Lung (tissue), 12 donors: ENCODE data around the gene ZNF121. TPM values are rescaled to one million over a fixed set of nuclear protein-coding genes. Genes with fewer than 3 reads are reported as not detected.

Source experiments
- ATAC-seq: fragments of 200-7000 bp; cut with Tn5 transposase; one replicate; pipeline ENCODE4 v1.9.1; 2020; ENCODE audit warnings: moderate number of reproducible peaks; ENCODE audit not compliant: insufficient read depth, low FRiP score
- DNase-seq, 3 donors: peaks; one replicate each; pipeline ENCODE4 v3.0.0-alpha.2; 2013 to 2017
- H3K27ac ChIP-seq, 2 donors: one replicate each; pipeline ENCODE4 v1.5.1; 2013; ENCODE audit warnings: mild to moderate bottlenecking in 2 of 2, moderate library complexity in 2 of 2, control low read depth in 1 of 2, inconsistent platforms in 1 of 2, low read depth in 1 of 2, low read length in 1 of 2
- H3K27me3 ChIP-seq, 3 donors: one replicate each; pipeline ENCODE4 v1.5.1; 2013; ENCODE audit warnings: low read length in 2 of 3; ENCODE audit not compliant: control insufficient read depth in 3 of 3, insufficient read depth in 3 of 3
- H3K36me3 ChIP-seq, 4 donors: one replicate each; pipeline ENCODE4 v1.5.1; 2013; ENCODE audit warnings: low read length in 4 of 4, mild to moderate bottlenecking in 1 of 4, moderate library complexity in 1 of 4; ENCODE audit not compliant: control insufficient read depth in 4 of 4, insufficient read depth in 4 of 4
- H3K4me1 ChIP-seq, 5 donors: one replicate each; pipeline ENCODE4 v1.5.1; 2013; ENCODE audit warnings: low read length in 5 of 5, mild to moderate bottlenecking in 2 of 5, moderate library complexity in 1 of 5; ENCODE audit not compliant: control insufficient read depth in 5 of 5, insufficient read depth in 5 of 5
- H3K4me3 ChIP-seq: one replicate; pipeline ENCODE4 v1.5.1; 2013; ENCODE audit warnings: mild to moderate bottlenecking, control low read depth, moderate library complexity
- H3K9ac ChIP-seq, 2 donors: one replicate each; pipeline ENCODE4 v1.5.1; 2013; ENCODE audit warnings: low read length in 2 of 2, control low read depth in 1 of 2; ENCODE audit not compliant: insufficient read depth in 1 of 2
- H3K9me3 ChIP-seq, 4 donors: one replicate each; pipeline ENCODE4 v1.5.1; 2013; ENCODE audit warnings: low read length in 3 of 4, mild to moderate bottlenecking in 1 of 4, moderate library complexity in 1 of 4; ENCODE audit not compliant: control insufficient read depth in 4 of 4, insufficient read depth in 3 of 4
- WGBS, 2 donors: extraction: QIAGEN DNeasy Blood & Tissue Kit; methylation state at CpG; one replicate each; pipeline ENCODE4 v1.1.7; 2013; 5-methylcytosine and 5-hydroxymethylcytosine counted together
- polyA plus RNA-seq, 2 donors: library from polyadenylated mRNA; stranded (reverse); fragments of 200-250 nt; gene quantifications; one replicate each; pipeline ENCODE4 v1.2.1, GENCODE V29; 2013
- total RNA-seq, 2 donors: library from RNA; depleted of rRNA in 1 of 2; stranded (reverse); fragments of >200 nt in 1 of 2; gene quantifications; one replicate each; pipeline ENCODE4 v1.2.1, GENCODE V29; 2014 to 2021
- TF ChIP-seq, protein P1 (sequence below): IDR thresholded peaks from 2 replicates; pipeline ENCODE4 v1.5.1; 2012; ENCODE audit warnings: mild to moderate bottlenecking; ENCODE audit errors: control extremely low read depth, extremely low read depth
- donor health status: control.
- donor health status: control.
- donor health status: Bipolar disorder and iron deficiency.
- donor health status: healthy.
- donor health status: DM: yes; HTN: yes; CAD: no.

Gene ZNF121
- total and polyA plus RNA-seq, 4 donors: 4.7 to 49.3 (median 17.6) TPM

DNA sequence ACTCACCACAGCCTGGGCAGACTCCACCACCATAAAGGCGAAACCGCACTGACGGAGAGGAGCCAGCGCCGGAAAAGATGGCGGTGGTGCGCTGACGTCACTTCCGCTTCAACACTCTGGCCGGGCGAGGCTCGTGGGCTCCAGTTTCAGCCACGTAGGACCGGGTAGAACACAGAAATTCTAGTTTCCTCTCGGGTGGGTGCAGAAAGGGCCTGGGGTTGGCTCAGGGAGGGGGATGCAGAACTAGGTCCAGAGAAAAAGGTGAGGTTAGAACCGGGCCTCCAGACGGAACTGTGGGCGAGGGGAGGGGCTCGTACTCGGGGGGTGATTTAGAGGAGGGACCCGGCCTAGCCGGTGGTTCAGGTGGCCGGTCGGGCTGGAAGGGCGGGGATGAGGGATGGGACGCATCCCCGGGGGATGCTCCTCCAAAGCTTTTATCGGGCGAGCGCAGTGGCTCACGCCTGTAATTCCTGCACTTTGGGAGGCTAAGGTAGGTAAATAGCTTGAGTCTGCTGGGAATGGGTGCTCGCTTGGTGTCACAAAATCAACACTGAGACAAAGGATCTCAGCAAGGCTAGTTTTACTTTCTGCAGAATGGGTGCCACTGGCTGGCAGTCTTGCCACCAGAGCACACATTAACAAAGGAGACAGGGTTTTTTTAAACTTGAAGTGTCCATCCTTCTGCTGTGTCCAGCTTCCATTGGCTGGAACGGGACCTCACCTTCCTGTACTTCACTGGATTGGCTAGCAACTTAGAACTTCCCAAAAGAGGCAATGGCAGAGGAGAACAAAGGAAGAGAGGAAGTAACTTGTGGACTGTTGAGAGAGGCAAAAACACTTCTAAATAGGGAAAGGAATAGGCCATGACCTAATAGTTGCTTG lies 37.1 kb upstream of the ZNF121 start, which contains the start of gene ZNF561:
Gene ZNF561 (minus strand): TSS at position 77 of the 882 bp plus-strand sequence. CDS start 1,776 bp downstream, outside the sequence.
- H3K27ac ChIP-seq: peak within 1 kb of the TSS; percentile 63 to 97
- H3K36me3 ChIP-seq: peaks cover 21 to 31% (median 22%) of the 10 kb centered on the region in 4 donors
- H3K4me3 ChIP-seq: peak within 1 kb of the TSS; percentile 57
- WGBS, 2 donors: 1% methylated on average over 33 of the region's 33 CpGs
- TF ChIP-seq, protein P1, sequence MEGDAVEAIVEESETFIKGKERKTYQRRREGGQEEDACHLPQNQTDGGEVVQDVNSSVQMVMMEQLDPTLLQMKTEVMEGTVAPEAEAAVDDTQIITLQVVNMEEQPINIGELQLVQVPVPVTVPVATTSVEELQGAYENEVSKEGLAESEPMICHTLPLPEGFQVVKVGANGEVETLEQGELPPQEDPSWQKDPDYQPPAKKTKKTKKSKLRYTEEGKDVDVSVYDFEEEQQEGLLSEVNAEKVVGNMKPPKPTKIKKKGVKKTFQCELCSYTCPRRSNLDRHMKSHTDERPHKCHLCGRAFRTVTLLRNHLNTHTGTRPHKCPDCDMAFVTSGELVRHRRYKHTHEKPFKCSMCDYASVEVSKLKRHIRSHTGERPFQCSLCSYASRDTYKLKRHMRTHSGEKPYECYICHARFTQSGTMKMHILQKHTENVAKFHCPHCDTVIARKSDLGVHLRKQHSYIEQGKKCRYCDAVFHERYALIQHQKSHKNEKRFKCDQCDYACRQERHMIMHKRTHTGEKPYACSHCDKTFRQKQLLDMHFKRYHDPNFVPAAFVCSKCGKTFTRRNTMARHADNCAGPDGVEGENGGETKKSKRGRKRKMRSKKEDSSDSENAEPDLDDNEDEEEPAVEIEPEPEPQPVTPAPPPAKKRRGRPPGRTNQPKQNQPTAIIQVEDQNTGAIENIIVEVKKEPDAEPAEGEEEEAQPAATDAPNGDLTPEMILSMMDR: no peak
- peak; percentile 84 for ATAC-seq
- peaks cover 0 to 10% (median 2%) of the 10 kb centered on the region in 4 donors for H3K9me3 ChIP-seq
- peak; percentile 90 to 95 (median 93) for DNase-seq
- H3K9ac ChIP-seq: peak within 1 kb of the TSS; percentile 95 to 97
- peaks cover 0 to 17% (median 3%) of the 10 kb centered on the region in 5 donors for H3K4me1 ChIP-seq
- no peaks in the 10 kb centered on the region for H3K27me3 ChIP-seq

DNA sequence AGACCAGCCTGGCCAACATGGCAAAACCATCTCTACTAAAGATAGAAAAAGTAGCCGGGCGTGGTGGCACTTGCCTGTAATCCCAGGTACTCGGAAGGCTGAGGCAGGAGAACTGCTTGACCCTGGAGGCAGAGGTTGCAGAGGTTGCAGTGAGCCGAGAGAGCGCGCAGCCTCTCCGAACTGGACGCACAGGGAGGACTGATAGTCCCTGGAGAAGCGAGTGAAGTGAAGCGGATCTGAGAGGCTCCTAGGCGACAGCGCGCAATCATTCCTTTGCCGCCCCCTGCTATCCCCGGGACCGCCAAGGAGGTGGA lies 36.5 kb upstream of the ZNF121 start:
- 0% methylated on average over 16 of the region's 16 CpGs for WGBS, 2 donors
- peak overlapping the region; percentile 63 to 97 for H3K27ac ChIP-seq
- ATAC-seq: peak; percentile 27

DNA sequence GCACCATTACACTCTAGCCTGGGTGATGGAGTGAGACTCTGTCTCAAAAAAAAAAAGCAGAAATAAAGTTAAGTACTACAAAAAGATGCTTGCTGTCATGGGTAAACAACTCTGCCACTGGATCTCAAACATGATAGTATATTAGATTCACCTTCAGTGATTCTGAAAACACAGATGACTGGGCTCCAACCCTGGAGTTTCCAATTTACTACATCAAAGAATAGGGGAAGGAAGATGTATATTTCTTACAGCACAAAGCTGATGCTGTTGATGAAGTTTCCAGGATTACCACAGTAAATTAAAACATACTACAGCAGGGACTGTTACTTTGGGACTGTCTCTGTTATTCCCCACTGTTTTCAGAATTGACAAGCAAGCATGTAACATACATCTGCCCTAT lies 31.5 kb upstream of the ZNF121 start:
- Histone ChIP-seq H3K27ac (no peak overlapping the region), H3K27me3 (no peaks in the 10 kb centered on the region), H3K9ac (no peak overlapping the region), H3K4me3 (no peak overlapping the region), H3K36me3 (peaks cover 54 to 85% (median 72%) of the 10 kb centered on the region in 4 donors), H3K4me1 (peaks cover 0 to 8% (median 0%) of the 10 kb centered on the region in 5 donors), H3K9me3 (peaks cover 4 to 31% (median 26%) of the 10 kb centered on the region in 4 donors)
- TF ChIP-seq, protein P1: no peak
- DNase-seq: no peak
- ATAC-seq: no peak

More for the DNA sequence above, 36.5 kb upstream of the ZNF121 start:
- Histone ChIP-seq H3K9ac (peak overlapping the region; percentile 95 to 97), H3K9me3 (peaks cover 0 to 10% (median 2%) of the 10 kb centered on the region in 4 donors), H3K27me3 (no peaks in the 10 kb centered on the region), H3K4me1 (peaks cover 0 to 17% (median 3%) of the 10 kb centered on the region in 5 donors), H3K36me3 (peaks cover 24 to 37% (median 28%) of the 10 kb centered on the region in 4 donors), H3K4me3 (peak overlapping the region; percentile 57)
- DNase-seq: no peak
- TF ChIP-seq, protein P1: no peak
